ENCODE measurements around the gene MLF2. TPM values are rescaled to one million over a fixed set of nuclear protein-coding genes. Genes with fewer than 3 reads are reported as not detected.

The MLF2 gene
- total RNA-seq, 1 donor from 2014 or later = 172 TPM

- Mint-ChIP-seq H3K27me3 (ENCODE audit: low read depth) (no peaks in the 10 kb centered on the region), H3K27ac (ENCODE audit: unreplicated experiment) (no peak overlapping the region), H3K9me3 (ENCODE audit: low read depth) (no peaks in the 10 kb centered on the region), H3K4me1 (ENCODE audit: low read depth) (peaks cover 32% of the 10 kb centered on the region), H3K4me3 (ENCODE audit: unreplicated experiment) (no peak overlapping the region), H3K36me3 (ENCODE audit: low read depth) (peaks cover 19% of the 10 kb centered on the region)
- TF ChIP-seq CTCF (IDR thresholded peaks at IDR 0.05) = no peak
- DNase-seq (ENCODE audit: low spot score) = no peak
Observed at GRCh38 chr12:6770094-6770493, 17.2 kb upstream of the MLF2 start.

- Mint-ChIP-seq H3K4me3 (ENCODE audit: unreplicated experiment) (no peak overlapping the region), H3K27me3 (ENCODE audit: low read depth) (no peaks in the 10 kb centered on the region), H3K36me3 (ENCODE audit: low read depth) (peaks cover 15% of the 10 kb centered on the region), H3K27ac (ENCODE audit: unreplicated experiment) (no peak overlapping the region), H3K9me3 (ENCODE audit: low read depth) (no peaks in the 10 kb centered on the region), H3K4me1 (ENCODE audit: low read depth) (peaks cover 36% of the 10 kb centered on the region)
- DNase-seq (ENCODE audit: low spot score) = no peak
- TF ChIP-seq CTCF (IDR thresholded peaks at IDR 0.05) = no peak
Observed at GRCh38 chr12:6769666-6770065, 16.7 kb upstream of the MLF2 start.

GRCh38 chr12:6768990-6769389, 16.0 kb upstream of the MLF2 start:
- H3K4me3 Mint-ChIP-seq (ENCODE audit: unreplicated experiment) = peak overlapping the region; percentile 86
- H3K36me3 Mint-ChIP-seq (ENCODE audit: low read depth) = peaks cover 15% of the 10 kb centered on the region
- no peak for DNase-seq (ENCODE audit: low spot score)
- no peaks in the 10 kb centered on the region for H3K9me3 Mint-ChIP-seq (ENCODE audit: low read depth)
- H3K27ac Mint-ChIP-seq (ENCODE audit: unreplicated experiment) = peak overlapping the region; percentile 86
- no peaks in the 10 kb centered on the region for H3K27me3 Mint-ChIP-seq (ENCODE audit: low read depth)
- peaks cover 43% of the 10 kb centered on the region for H3K4me1 Mint-ChIP-seq (ENCODE audit: low read depth)
- no peak for TF ChIP-seq CTCF (IDR thresholded peaks at IDR 0.05)

GRCh38 chr12:6768437-6768914, 15.5 kb upstream of the MLF2 start:
- no peak for DNase-seq (ENCODE audit: low spot score)
- Mint-ChIP-seq H3K36me3 (ENCODE audit: low read depth) (peaks cover 15% of the 10 kb centered on the region), H3K27ac (ENCODE audit: unreplicated experiment) (peak overlapping the region; percentile 86), H3K27me3 (ENCODE audit: low read depth) (no peaks in the 10 kb centered on the region), H3K4me3 (ENCODE audit: unreplicated experiment) (peak overlapping the region; percentile 86), H3K9me3 (ENCODE audit: low read depth) (no peaks in the 10 kb centered on the region), H3K4me1 (ENCODE audit: low read depth) (peaks cover 48% of the 10 kb centered on the region)
- no peak for TF ChIP-seq CTCF (IDR thresholded peaks at IDR 0.05)

- Mint-ChIP-seq H3K4me3 (ENCODE audit: unreplicated experiment) (peak overlapping the region; percentile 86), H3K4me1 (ENCODE audit: low read depth) (peaks cover 55% of the 10 kb centered on the region), H3K27ac (ENCODE audit: unreplicated experiment) (peak overlapping the region; percentile 86), H3K36me3 (ENCODE audit: low read depth) (peaks cover 15% of the 10 kb centered on the region), H3K27me3 (ENCODE audit: low read depth) (no peaks in the 10 kb centered on the region), H3K9me3 (ENCODE audit: low read depth) (no peaks in the 10 kb centered on the region)
- no peak for TF ChIP-seq CTCF (IDR thresholded peaks at IDR 0.05)
- no peak for DNase-seq (ENCODE audit: low spot score)
Observed at GRCh38 chr12:6767353-6768319, 14.7 kb upstream of the MLF2 start.
